Cardiac muscle cell (in vitro differentiated cells and primary cell): ENCODE data around the gene GLRA2. TPM values are rescaled to one million over a fixed set of nuclear protein-coding genes. Genes with fewer than 3 reads are reported as not detected.
A peak's percentile ranks its signal among the peaks of the same experiment; 100 is the strongest.
"Not testable (repeated sequence)": the region's sequence is repeated elsewhere in the genome, so short reads cannot be mapped to it uniquely, and the experiment has no call there.

Source experiments
- DNase-seq, 2 donors: peaks; one replicate each; pipeline versions ENCODE4 v3.0.0 to v3.0.0-alpha.2; 2010 to 2017; ENCODE audit warnings: low read depth in 1 of 2, low spot score in 1 of 2
- H3K27ac ChIP-seq: fragments of 200-600 bp; sonication (generic); 2 replicates; pipeline ENCODE4 v1.5.1; 2016
- H3K27me3 ChIP-seq: fragments of 200-600 bp; sonication (generic); 2 replicates; pipeline ENCODE4 v1.6.0; 2016; ENCODE audit warnings: control low read depth
- H3K36me3 ChIP-seq: fragments of 200-600 bp; sonication (generic); 2 replicates; pipeline ENCODE4 v1.5.1; 2016; ENCODE audit warnings: control low read depth
- H3K4me1 ChIP-seq: fragments of 200-600 bp; sonication (generic); 2 replicates; pipeline ENCODE4 v1.8.1; 2017; ENCODE audit warnings: low read depth, mild to moderate bottlenecking, mixed run types
- H3K4me3 ChIP-seq: fragments of 200-600 bp; sonication (generic); 2 replicates; pipeline ENCODE4 v1.5.1; 2016; ENCODE audit warnings: mild to moderate bottlenecking
- H3K9me3 ChIP-seq: fragments of 200-600 bp; sonication (generic); 2 replicates; pipeline ENCODE4 v1.5.1; 2017; ENCODE audit warnings: low read depth, mild to moderate bottlenecking, control low read depth
- CTCF ChIP-seq: IDR thresholded peaks from 2 replicates; pipeline ENCODE4 v1.5.1; 2012; ENCODE audit warnings: low read depth, mild to moderate bottlenecking, low read length
- polyA plus RNA-seq: library from polyadenylated mRNA; unstranded; fragments of >200 nt; fragmentation: Nextera tagmentation; extraction: Ambion mirVana; gene quantifications from 2 replicates; pipeline ENCODE4 v1.2.1, GENCODE V29; 2016
- total RNA-seq: library from RNA; depleted of rRNA; stranded (reverse); fragments of >200 nt; gene quantifications from 2 replicates; pipeline ENCODE4 v1.2.3, GENCODE V29; 2016

Gene GLRA2
- total and polyA plus RNA-seq, 2 experiments from 2014 or later, result 0.12 to 0.15 TPM

GRCh38 chrX:14675500-14675899 is 146.2 kb downstream of the GLRA2 start:
- Histone ChIP-seq H3K27me3 (no peaks in the 10 kb centered on the region), H3K27ac (no peak overlapping the region), H3K4me1 (no peaks in the 10 kb centered on the region), H3K9me3 (no peaks in the 10 kb centered on the region), H3K36me3 (no peaks in the 10 kb centered on the region), H3K4me3 (no peak overlapping the region)
- DNase-seq, result no peak
- no peak for TF ChIP-seq CTCF

GRCh38 chrX:14676431-14676830 is 147.1 kb downstream of the GLRA2 start:
- no peak for TF ChIP-seq CTCF
- H3K36me3 ChIP-seq, result no peaks in the 10 kb centered on the region
- no peak overlapping the region for H3K4me3 ChIP-seq
- H3K9me3 ChIP-seq, result no peaks in the 10 kb centered on the region
- no peaks in the 10 kb centered on the region for H3K4me1 ChIP-seq
- no peak overlapping the region for H3K27ac ChIP-seq
- DNase-seq, result no peak
- no peaks in the 10 kb centered on the region for H3K27me3 ChIP-seq

- not testable (repeated sequence) for H3K4me1 ChIP-seq, H3K27me3 ChIP-seq, H3K9me3 ChIP-seq, H3K27ac ChIP-seq, H3K36me3 ChIP-seq, H3K4me3 ChIP-seq, DNase-seq
Measured at GRCh38 chrX:14688331-14688730, 159.0 kb downstream of the GLRA2 start.

- Histone ChIP-seq H3K4me3 (no peak overlapping the region), H3K4me1 (no peaks in the 10 kb centered on the region), H3K27ac (no peak overlapping the region), H3K27me3 (no peaks in the 10 kb centered on the region), H3K9me3 (no peaks in the 10 kb centered on the region), H3K36me3 (no peaks in the 10 kb centered on the region)
- TF ChIP-seq CTCF, result no peak
- no peak for DNase-seq
Measured at GRCh38 chrX:14690553-14690952, 161.2 kb downstream of the GLRA2 start.

- DNase-seq, result no peak
- no peaks in the 10 kb centered on the region for H3K4me1 ChIP-seq
- no peaks in the 10 kb centered on the region for H3K9me3 ChIP-seq
- H3K4me3 ChIP-seq, result no peak overlapping the region
- no peak overlapping the region for H3K27ac ChIP-seq
- no peak for TF ChIP-seq CTCF
- no peaks in the 10 kb centered on the region for H3K36me3 ChIP-seq
- H3K27me3 ChIP-seq, result no peaks in the 10 kb centered on the region
Measured at GRCh38 chrX:14694611-14695010, 165.3 kb downstream of the GLRA2 start.

GRCh38 chrX:14697451-14697850 is 168.1 kb downstream of the GLRA2 start:
- H3K9me3 ChIP-seq, result no peaks in the 10 kb centered on the region
- peak; percentile 39 for TF ChIP-seq CTCF
- H3K36me3 ChIP-seq, result no peaks in the 10 kb centered on the region
- no peaks in the 10 kb centered on the region for H3K27me3 ChIP-seq
- no peak overlapping the region for H3K4me3 ChIP-seq
- no peak overlapping the region for H3K27ac ChIP-seq
- H3K4me1 ChIP-seq, result no peaks in the 10 kb centered on the region
- peak; percentile 2 to 7 for DNase-seq
